ENCODE results near the gene SDF4. TPM values are rescaled to one million over a fixed set of nuclear protein-coding genes. Genes with fewer than 3 reads are reported as not detected.

SDF4 gene
- total RNA-seq, 1 experiment from 2014 or later = 139 TPM

DNA sequence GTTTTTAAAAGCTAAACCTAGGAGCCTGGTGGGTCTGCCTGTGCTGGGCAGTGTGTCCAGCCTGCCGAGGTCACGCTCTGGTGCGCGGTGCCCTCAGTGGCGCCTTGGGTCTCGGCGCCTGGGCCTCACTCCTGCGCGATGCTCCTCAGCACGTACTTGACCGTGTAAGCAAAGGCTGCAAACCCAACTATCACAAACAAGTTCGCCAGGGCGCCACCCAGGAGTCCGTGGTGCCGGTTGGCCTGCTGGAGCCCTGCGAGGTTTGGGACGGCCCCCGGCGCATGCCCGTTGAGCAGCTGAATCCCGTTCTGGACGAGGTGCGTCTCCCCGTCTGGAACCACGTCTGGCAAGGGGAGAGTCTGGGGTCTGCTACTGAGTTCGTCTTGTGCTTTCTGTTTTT lies 23.3 kb upstream of the SDF4 start:
- DNase-seq = no peak
- BruUV-seq (replicated peaks) = TSS peak; percentile 32
- TF ChIP-seq EZH2 (IDR thresholded peaks at IDR 0.05; ENCODE audit: low read depth) (no peak), CTCF (conservative IDR thresholded peaks at IDR 0.05) (no peak)
- CTCF ChIA-PET = no interaction called here
- Histone ChIP-seq H3K27ac (no peak overlapping the region), H3K4me1 (replicated peaks; ENCODE audit: insufficient read depth) (no peaks in the 10 kb centered on the region), H4K20me1 (ENCODE audit: insufficient read depth) (peaks cover 6% of the 10 kb centered on the region; the same call in 1 of the 2 replicates), H3K9me2 (ENCODE audit: insufficient read depth) (no peaks in the 10 kb centered on the region), H3K9me3 (ENCODE audit: insufficient read depth, low read depth) (no peaks in the 10 kb centered on the region), H2AFZ (no peak overlapping the region), H3K36me3 (ENCODE audit: low read depth) (0 out of 2 replicates have a peak, but pooled peaks cover 3% of the 10 kb centered on the region), H3K4me3 (no peak overlapping the region), H3K79me2 (ENCODE audit: low read depth) (no peaks in the 10 kb centered on the region), H3K4me2 (no peak overlapping the region), H3K27me3 (ENCODE audit: insufficient read depth, low read depth) (no peaks in the 10 kb centered on the region), H3F3A (ENCODE audit: insufficient read depth, low read depth) (peaks cover 16% of the 10 kb centered on the region)
- POLR2A ChIA-PET (ENCODE audit: unreplicated experiment) = interaction anchor here (0.9 kb wide), 1 partner anchor 105 kb away, joined by 3 read pairs; no protein-coding TSS in a partner anchor
- intact Hi-C loops (cut with micrococcal nuclease; ENCODE audit: unreplicated experiment) = no loop called here

DNA sequence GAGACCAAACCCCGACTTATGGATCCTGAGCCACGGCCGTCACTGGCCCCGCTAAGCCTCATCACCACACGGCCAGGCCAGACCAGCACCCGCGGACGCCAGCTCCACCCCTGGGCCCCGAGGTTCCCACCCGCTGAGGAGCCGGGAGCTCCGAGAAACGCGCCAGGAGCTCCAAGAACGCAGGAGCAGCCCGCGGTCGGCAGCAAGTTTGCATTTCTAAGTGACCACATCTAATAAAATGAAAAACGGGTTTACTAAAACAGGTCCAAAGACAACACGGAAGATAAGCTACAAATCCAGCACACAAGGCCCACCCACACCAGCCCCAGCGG lies 22.8 kb upstream of the SDF4 start:
- H3K4me1 ChIP-seq (replicated peaks; ENCODE audit: insufficient read depth) = no peaks in the 10 kb centered on the region
- no peak overlapping the region for H3K27ac ChIP-seq
- peaks cover 16% of the 10 kb centered on the region for H3F3A ChIP-seq (ENCODE audit: insufficient read depth, low read depth)
- no peak for DNase-seq
- no peaks in the 10 kb centered on the region for H3K36me3 ChIP-seq (ENCODE audit: low read depth)
- no TSS peak for BruUV-seq (replicated peaks)
- no peak for TF ChIP-seq EZH2 (IDR thresholded peaks at IDR 0.05; ENCODE audit: low read depth)
- no peak for TF ChIP-seq CTCF (conservative IDR thresholded peaks at IDR 0.05)
- POLR2A ChIA-PET (ENCODE audit: unreplicated experiment) = interaction anchor here (0.9 kb wide), 1 partner anchor 105 kb away, joined by 3 read pairs; no protein-coding TSS in a partner anchor
- no peaks in the 10 kb centered on the region for H3K9me2 ChIP-seq (ENCODE audit: insufficient read depth)
- no peaks in the 10 kb centered on the region for H3K9me3 ChIP-seq (ENCODE audit: insufficient read depth, low read depth)
- intact Hi-C loops (cut with micrococcal nuclease; ENCODE audit: unreplicated experiment) = no loop called here
- no peaks in the 10 kb centered on the region for H3K27me3 ChIP-seq (ENCODE audit: insufficient read depth, low read depth)
- H3K79me2 ChIP-seq (ENCODE audit: low read depth) = no peaks in the 10 kb centered on the region
- H4K20me1 ChIP-seq (ENCODE audit: insufficient read depth) = peaks cover 6% of the 10 kb centered on the region; the same call in 1 of the 2 replicates
- no peak overlapping the region for H2AFZ ChIP-seq
- CTCF ChIA-PET = no interaction called here
- no peak overlapping the region for H3K4me2 ChIP-seq
- H3K4me3 ChIP-seq = no peak overlapping the region

- no TSS peak for BruUV-seq (replicated peaks)
- Histone ChIP-seq H3F3A (ENCODE audit: insufficient read depth, low read depth) (peaks cover 16% of the 10 kb centered on the region), H3K9me2 (ENCODE audit: insufficient read depth) (no peaks in the 10 kb centered on the region), H4K20me1 (ENCODE audit: insufficient read depth) (peaks cover 6% of the 10 kb centered on the region; the same call in 1 of the 2 replicates), H3K27me3 (ENCODE audit: insufficient read depth, low read depth) (no peaks in the 10 kb centered on the region), H3K36me3 (ENCODE audit: low read depth) (no peaks in the 10 kb centered on the region), H3K4me2 (no peak overlapping the region), H2AFZ (no peak overlapping the region), H3K79me2 (ENCODE audit: low read depth) (no peaks in the 10 kb centered on the region), H3K9me3 (ENCODE audit: insufficient read depth, low read depth) (no peaks in the 10 kb centered on the region), H3K27ac (no peak overlapping the region), H3K4me1 (replicated peaks; ENCODE audit: insufficient read depth) (no peaks in the 10 kb centered on the region), H3K4me3 (no peak overlapping the region)
- ChIA-PET CTCF (no interaction called here), POLR2A (ENCODE audit: unreplicated experiment) (interaction anchor here (0.9 kb wide), 1 partner anchor 104 kb away, joined by 3 read pairs; no protein-coding TSS in a partner anchor)
- no peak for DNase-seq
- intact Hi-C loops (cut with micrococcal nuclease; ENCODE audit: unreplicated experiment) = no loop called here
- TF ChIP-seq CTCF (conservative IDR thresholded peaks at IDR 0.05) (no peak), EZH2 (IDR thresholded peaks at IDR 0.05; ENCODE audit: low read depth) (no peak)
Observed at GRCh38 chr1:1253972-1254666, 22.3 kb upstream of the SDF4 start.
